ENCODE results near the gene OR51B6.

GRCh38 chr11:5304046-5304445 is 47.3 kb upstream of the OR51B6 start:
- TF ChIP-seq CTCF (IDR thresholded peaks at IDR 0.05 in 2 of 3, conservative IDR thresholded peaks at IDR 0.05 in 1 of 3; ENCODE audit: borderline replicate concordance in 1 of 3, insufficient read depth in 1 of 3, low read depth in 2 of 3, low read length in 2 of 3) (no peak), TCF7L2 (IDR thresholded peaks at IDR 0.05; ENCODE audit: borderline replicate concordance, extremely low read depth, insufficient read depth, insufficient read length) (no peak), JUND (IDR thresholded peaks at IDR 0.05) (no peak), POLR2A (IDR thresholded peaks at IDR 0.05; ENCODE audit: borderline replicate concordance, extremely low read depth, insufficient read depth, insufficient read length) (no peak), ZBTB33 (IDR thresholded peaks at IDR 0.05; ENCODE audit: extremely low read depth, insufficient replicate concordance, low read length) (no peak), MAX (IDR thresholded peaks at IDR 0.05) (no peak), POLR2AphosphoS5 (IDR thresholded peaks at IDR 0.05; ENCODE audit: low read depth, low read length) (no peak), EZH2phosphoT487 (IDR thresholded peaks at IDR 0.05; ENCODE audit: borderline replicate concordance) (no peak)
